Thyroid gland (tissue), 4 donors: ENCODE data around the gene KCTD5. TPM values are rescaled to one million over a fixed set of nuclear protein-coding genes. Genes with fewer than 3 reads are reported as not detected.

Experiments used
- DNase-seq, 2 donors: peaks; one replicate each; pipeline ENCODE4 v3.0.0-alpha.2; 2019
- H3K27ac ChIP-seq, 3 donors: fragments of 200-600 bp; sonication (generic); 1 replicate in 2 of 3; 2 replicates in 1 of 3; pipeline ENCODE4 v1.5.1; 2016 to 2019; ENCODE audit warnings: mild to moderate bottlenecking in 1 of 3, moderate library complexity in 1 of 3
- H3K27me3 ChIP-seq: fragments of 200-600 bp; sonication (generic); one replicate; pipeline ENCODE4 v1.5.1; 2019
- H3K36me3 ChIP-seq, 2 donors: fragments of 200-600 bp; sonication (generic); one replicate each; pipeline ENCODE4 v1.5.1; 2016 to 2019
- H3K4me1 ChIP-seq, 2 donors: fragments of 200-600 bp; sonication (generic); one replicate each; pipeline ENCODE4 v1.5.1; 2017 to 2019
- H3K4me3 ChIP-seq, 3 donors: fragments of 200-600 bp; sonication (generic); replicated peaks in 1 of 3; 1 replicate in 2 of 3; 2 replicates in 1 of 3; pipeline ENCODE4 v1.5.1; 2016; ENCODE audit warnings: mild to moderate bottlenecking in 1 of 3
- H3K9me3 ChIP-seq: fragments of 200-600 bp; sonication (generic); one replicate; pipeline ENCODE4 v1.5.1; 2017
- CTCF ChIP-seq, 6 experiments: fragments of 200-600 bp in 3 of 6; fragments of 450-650 bp in 3 of 6; sonication (generic) in 3 of 6; IDR thresholded peaks; one replicate each; pipeline ENCODE4 v1.5.1; 2016 to 2019; ENCODE audit warnings: antibody characterized with exemption in 6 of 6, mild to moderate bottlenecking in 2 of 6, inconsistent platforms in 1 of 6, moderate library complexity in 1 of 6
- POLR2A ChIP-seq, 2 donors: fragments of 450-650 bp; IDR thresholded peaks; one replicate each; pipeline ENCODE4 v1.6.1; 2017; ENCODE audit warnings: antibody characterized with exemption in 2 of 2, mild to moderate bottlenecking in 2 of 2, moderate library complexity in 1 of 2
- WGBS, 2 donors: methylation state at CpG; one replicate each; pipeline ENCODE4 v1.1.5; 2017; 5-methylcytosine and 5-hydroxymethylcytosine counted together
- intact Hi-C: fragments of 100-400 bp; cut with DNase I; formaldehyde crosslinking; loops from one replicate; pipeline ENCODE4 v1.15.1; 2023
- total RNA-seq, 4 donors: library from RNA; depleted of rRNA; stranded (reverse); fragments of >200 nt; gene quantifications; one replicate each; pipeline ENCODE4 v1.2.3, GENCODE V29; 2016

Gene KCTD5
- total RNA-seq, 4 donors from 2014 or later: 8.6 to 23.3 (median 15.1) TPM

- H3K27ac ChIP-seq: no peak overlapping the region
- WGBS, 2 donors: 79 to 83% methylated on average over 7 of the region's 7 CpGs
- peaks cover 4 to 21% of the 10 kb centered on the region in 2 donors for H3K4me1 ChIP-seq
- H3K27me3 ChIP-seq: no peaks in the 10 kb centered on the region
- no peaks in the 10 kb centered on the region for H3K9me3 ChIP-seq
- intact Hi-C loops: no loop called here
- no peaks in the 10 kb centered on the region for H3K36me3 ChIP-seq
- TF ChIP-seq CTCF (IDR thresholded peaks at IDR 0.05) (no peak), POLR2A (IDR thresholded peaks at IDR 0.05) (no peak)
- H3K4me3 ChIP-seq: no peak overlapping the region
- DNase-seq: no peak
These were observed 41.9 kb downstream of the KCTD5 start for GRCh38 chr16:2724088-2724676.

GRCh38 chr16:2724816-2725348 lies 42.6 kb downstream of the KCTD5 start:
- intact Hi-C loops: no loop called here

GRCh38 chr16:2726923-2727322 lies 44.6 kb downstream of the KCTD5 start:
- no peak overlapping the region for H3K4me3 ChIP-seq
- intact Hi-C loops: no loop called here

More at GRCh38 chr16:2724816-2725348, 42.6 kb downstream of the KCTD5 start:
- no peak for DNase-seq
- WGBS, 2 donors: 60 to 77% methylated on average over 10 to 16 of the region's 16 CpGs
- Histone ChIP-seq H3K4me1 (peaks cover 4 to 14% of the 10 kb centered on the region in 2 donors), H3K9me3 (no peaks in the 10 kb centered on the region), H3K27ac (no peak overlapping the region), H3K27me3 (no peaks in the 10 kb centered on the region), H3K36me3 (no peaks in the 10 kb centered on the region), H3K4me3 (no peak overlapping the region)
- no peak for TF ChIP-seq CTCF (IDR thresholded peaks at IDR 0.05)
- TF ChIP-seq POLR2A (IDR thresholded peaks at IDR 0.05): no peak

GRCh38 chr16:2728034-2728433 lies 45.7 kb downstream of the KCTD5 start:
- Histone ChIP-seq H3K9me3 (no peaks in the 10 kb centered on the region), H3K4me3 (no peak overlapping the region), H3K36me3 (no peaks in the 10 kb centered on the region), H3K4me1 (peaks cover 0 to 4% of the 10 kb centered on the region in 2 donors), H3K27ac (no peak overlapping the region), H3K27me3 (no peaks in the 10 kb centered on the region)
- 72 to 73% methylated on average over 7 of the region's 7 CpGs for WGBS, 2 donors
- no peak for DNase-seq
- intact Hi-C loops: no loop called here
- TF ChIP-seq CTCF (IDR thresholded peaks at IDR 0.05) (no peak), POLR2A (IDR thresholded peaks at IDR 0.05) (no peak)

More at GRCh38 chr16:2726923-2727322, 44.6 kb downstream of the KCTD5 start:
- DNase-seq: no peak
- no peaks in the 10 kb centered on the region for H3K27me3 ChIP-seq
- TF ChIP-seq POLR2A (IDR thresholded peaks at IDR 0.05): no peak
- TF ChIP-seq CTCF (IDR thresholded peaks at IDR 0.05): no peak
- H3K36me3 ChIP-seq: no peaks in the 10 kb centered on the region
- H3K27ac ChIP-seq: no peak overlapping the region
- H3K4me1 ChIP-seq: no peaks in the 10 kb centered on the region
- H3K9me3 ChIP-seq: no peaks in the 10 kb centered on the region
- 90 to 92% methylated on average over 5 of the region's 5 CpGs for WGBS, 2 donors

- Histone ChIP-seq H3K27ac (no peak overlapping the region), H3K9me3 (no peaks in the 10 kb centered on the region), H3K27me3 (no peaks in the 10 kb centered on the region), H3K36me3 (no peaks in the 10 kb centered on the region), H3K4me3 (no peak overlapping the region), H3K4me1 (peaks cover 0 to 4% of the 10 kb centered on the region in 2 donors)
- DNase-seq: no peak
- intact Hi-C loops: no loop called here
- 65 to 70% methylated on average over 10 of the region's 10 CpGs for WGBS, 2 donors
- no peak for TF ChIP-seq CTCF (IDR thresholded peaks at IDR 0.05)
These were observed 52.7 kb downstream of the KCTD5 start for GRCh38 chr16:2734844-2735515.
